IMR-90 (cell line): ENCODE measurements around the gene AKT1S1.
A peak's percentile ranks its signal among the peaks of the same experiment; 100 is the strongest.

Experiments
- BHLHE40 ChIP-seq: fragments of 150-350 bp; IDR thresholded peaks from 2 replicates; pipeline ENCODE4 v1.6.1; 2016; ENCODE audit warnings: mild to moderate bottlenecking, low read depth, low read length
- CEBPB ChIP-seq: IDR thresholded peaks from 2 replicates; pipeline ENCODE4 v1.6.1; 2012; ENCODE audit warnings: low read depth, low read length, improper control_type of control experiment
- CTCF ChIP-seq: conservative IDR thresholded peaks from 2 replicates; pipeline ENCODE4 v1.5.1; 2012; ENCODE audit warnings: mild to moderate bottlenecking, low read depth, low read length, improper control_type of control experiment
- ELK1 ChIP-seq: fragments of 150-350 bp; IDR thresholded peaks from 2 replicates; pipeline ENCODE4 v1.6.1; 2016; ENCODE audit warnings: low read depth, mild to moderate bottlenecking, low read length, moderate library complexity, borderline replicate concordance
- FOS ChIP-seq: fragments of 150-350 bp; IDR thresholded peaks from 2 replicates; pipeline ENCODE4 v1.6.1; 2016; ENCODE audit warnings: low read depth, low read length
- MAFK ChIP-seq: IDR thresholded peaks from 2 replicates; pipeline ENCODE4 v1.6.1; 2012; ENCODE audit warnings: low read depth, low read length, improper control_type of control experiment
- MAZ ChIP-seq: IDR thresholded peaks from 2 replicates; pipeline ENCODE4 v1.6.1; 2012; ENCODE audit warnings: low read depth, mild to moderate bottlenecking, low read length, improper control_type of control experiment, moderate library complexity, borderline replicate concordance
- MXI1 ChIP-seq: IDR thresholded peaks from 2 replicates; pipeline ENCODE4 v1.6.1; 2012; ENCODE audit warnings: low read depth, mild to moderate bottlenecking, low read length, moderate library complexity, borderline replicate concordance
- NFE2L2 ChIP-seq: fragments of 150-350 bp; IDR thresholded peaks from 2 replicates; pipeline ENCODE4 v1.6.1; 2016; ENCODE audit warnings: low read depth, mild to moderate bottlenecking, low read length
- POLR2A ChIP-seq: IDR thresholded peaks from 2 replicates; pipeline ENCODE4 v1.6.1; 2012; ENCODE audit warnings: mild to moderate bottlenecking, low read depth, low read length
- RAD21 ChIP-seq: IDR thresholded peaks from 2 replicates; pipeline ENCODE4 v1.6.1; 2012; ENCODE audit warnings: low read length, improper control_type of control experiment
- RCOR1 ChIP-seq: IDR thresholded peaks from 2 replicates; pipeline ENCODE4 v1.6.1; 2012; ENCODE audit warnings: mild to moderate bottlenecking, low read length, improper control_type of control experiment; ENCODE audit not compliant: insufficient replicate concordance
- SMC3 ChIP-seq: fragments of 150-350 bp; IDR thresholded peaks from 2 replicates; pipeline ENCODE4 v1.6.1; 2016; ENCODE audit warnings: low read depth, mild to moderate bottlenecking, antibody characterized with exemption, low read length, moderate library complexity
- USF2 ChIP-seq: fragments of 150-350 bp; IDR thresholded peaks from 2 replicates; pipeline ENCODE4 v1.6.1; 2017; ENCODE audit warnings: mild to moderate bottlenecking, antibody characterized with exemption, low read length, low read depth

GRCh38 chr19:49889687-49890348, 12.7 kb upstream of the AKT1S1 start:
- no peak for TF ChIP-seq POLR2A
- TF ChIP-seq CTCF: peak; percentile 66
- no peak for TF ChIP-seq NFE2L2
- TF ChIP-seq MAFK: no peak
- no peak for TF ChIP-seq ELK1
- TF ChIP-seq USF2: peak; percentile 61; the same call in 1 of the 2 replicates
- TF ChIP-seq MXI1: peak; percentile 70; the same call in 1 of the 2 replicates
- TF ChIP-seq RCOR1: no peak
- no peak for TF ChIP-seq MAZ
- no peak for TF ChIP-seq CEBPB
- TF ChIP-seq RAD21: peak; percentile 41
- TF ChIP-seq SMC3: peak; percentile 35
- no peak for TF ChIP-seq FOS
- TF ChIP-seq BHLHE40: no peak
